RKO (cell line): ENCODE data around the gene C19orf73.

ENCODE experiments used
- DNase-seq: peaks from one replicate; pipeline ENCODE4 v3.0.0-alpha.2; 2016; ENCODE audit warnings: low spot score

C19orf73 gene

DNA sequence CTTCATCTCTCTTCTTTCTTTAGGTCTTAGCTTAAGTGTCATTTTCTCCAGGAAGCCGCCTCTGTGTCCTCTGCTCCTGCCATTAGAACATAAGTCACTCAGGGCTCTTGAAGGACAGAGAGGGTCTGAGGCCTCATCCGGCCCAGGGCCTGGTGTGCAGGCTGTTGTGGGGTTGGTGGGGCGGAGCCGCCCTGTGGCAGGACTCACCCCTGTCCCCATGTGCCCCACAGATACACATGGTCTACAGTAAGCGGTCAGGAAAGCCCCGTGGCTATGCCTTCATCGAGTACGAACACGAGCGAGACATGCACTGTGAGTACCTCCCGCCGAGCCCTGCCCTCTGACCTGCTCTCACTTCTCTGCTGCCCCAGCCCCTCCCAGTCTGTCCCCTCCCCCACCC, 17.8 kb downstream of the C19orf73 start:
- no peak for DNase-seq

DNA sequence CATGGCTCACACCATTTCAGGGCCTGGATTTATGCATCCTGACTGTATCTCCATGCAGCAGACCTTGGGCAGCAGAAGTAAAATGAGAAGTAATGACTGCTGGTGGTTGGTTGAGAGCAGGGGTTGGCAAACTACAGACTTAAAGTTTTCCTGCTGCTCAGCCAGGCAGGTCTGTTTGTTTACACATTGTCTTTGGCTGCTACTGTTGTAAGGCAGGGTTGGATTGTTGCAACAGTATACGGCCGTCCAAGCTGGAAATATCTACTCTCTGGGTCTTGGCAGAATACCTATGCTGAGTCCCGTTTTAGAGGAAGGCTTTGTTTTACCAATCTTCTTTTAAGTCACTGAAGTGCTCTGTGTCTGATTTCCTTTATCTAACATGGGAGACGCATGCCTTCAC, 20.1 kb downstream of the C19orf73 start:
- DNase-seq = no peak

- peak; percentile 78 for DNase-seq
Measured at GRCh38 chr19:49097453-49098288, 21.3 kb downstream of the C19orf73 start.

GRCh38 chr19:49094505-49095482, 24.1 kb downstream of the C19orf73 start:
- DNase-seq = no peak

- DNase-seq = no peak
Measured at GRCh38 chr19:49092686-49093085, 26.3 kb downstream of the C19orf73 start.

- DNase-seq = no peak
Measured at GRCh38 chr19:49091391-49092038, 27.4 kb downstream of the C19orf73 start.

DNA sequence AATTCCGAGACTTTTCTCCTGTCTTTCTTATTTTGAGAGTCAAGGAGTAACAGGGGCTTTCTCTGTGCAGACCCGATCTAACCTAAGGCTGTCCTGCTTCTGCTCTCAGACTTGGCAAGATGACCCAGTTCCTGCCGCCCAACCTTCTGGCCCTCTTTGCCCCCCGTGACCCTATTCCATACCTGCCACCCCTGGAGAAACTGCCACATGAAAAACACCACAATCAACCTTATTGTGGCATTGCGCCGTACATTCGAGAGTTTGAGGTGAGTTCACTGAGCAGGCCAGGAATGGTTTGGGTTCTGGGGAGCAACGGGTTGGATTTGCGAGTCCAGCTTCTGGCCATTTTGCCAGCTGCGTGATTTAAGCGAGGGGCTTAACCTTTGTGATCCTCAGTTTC, 32.6 kb downstream of the C19orf73 start:
- no peak for DNase-seq

DNA sequence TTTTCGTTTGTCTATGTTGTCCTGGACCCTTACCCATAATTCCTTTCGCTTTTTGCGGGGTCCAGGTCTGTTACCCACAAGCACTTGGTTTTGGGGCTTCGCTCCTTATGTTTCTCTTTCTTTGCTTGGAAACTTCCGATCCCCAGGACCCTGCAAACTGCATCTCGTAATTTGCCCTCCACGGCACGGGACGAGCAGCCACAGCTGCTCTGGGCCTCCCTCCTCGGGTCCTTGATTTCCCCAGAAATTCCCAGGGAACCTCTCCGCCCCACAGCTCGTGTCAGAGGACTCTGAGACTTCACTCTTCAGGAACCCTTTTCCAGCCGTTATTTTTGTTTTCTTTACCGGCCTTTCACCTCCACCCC, 33.1 kb downstream of the C19orf73 start:
- no peak for DNase-seq

- DNase-seq = peak; percentile 99
Measured at GRCh38 chr19:49085020-49085867, 33.7 kb downstream of the C19orf73 start, which contains the start of gene SNRNP70. Gene SNRNP70 (plus strand): TSS chr19:49085451. CDS start chr19:49086415, 964 bp downstream.

DNA sequence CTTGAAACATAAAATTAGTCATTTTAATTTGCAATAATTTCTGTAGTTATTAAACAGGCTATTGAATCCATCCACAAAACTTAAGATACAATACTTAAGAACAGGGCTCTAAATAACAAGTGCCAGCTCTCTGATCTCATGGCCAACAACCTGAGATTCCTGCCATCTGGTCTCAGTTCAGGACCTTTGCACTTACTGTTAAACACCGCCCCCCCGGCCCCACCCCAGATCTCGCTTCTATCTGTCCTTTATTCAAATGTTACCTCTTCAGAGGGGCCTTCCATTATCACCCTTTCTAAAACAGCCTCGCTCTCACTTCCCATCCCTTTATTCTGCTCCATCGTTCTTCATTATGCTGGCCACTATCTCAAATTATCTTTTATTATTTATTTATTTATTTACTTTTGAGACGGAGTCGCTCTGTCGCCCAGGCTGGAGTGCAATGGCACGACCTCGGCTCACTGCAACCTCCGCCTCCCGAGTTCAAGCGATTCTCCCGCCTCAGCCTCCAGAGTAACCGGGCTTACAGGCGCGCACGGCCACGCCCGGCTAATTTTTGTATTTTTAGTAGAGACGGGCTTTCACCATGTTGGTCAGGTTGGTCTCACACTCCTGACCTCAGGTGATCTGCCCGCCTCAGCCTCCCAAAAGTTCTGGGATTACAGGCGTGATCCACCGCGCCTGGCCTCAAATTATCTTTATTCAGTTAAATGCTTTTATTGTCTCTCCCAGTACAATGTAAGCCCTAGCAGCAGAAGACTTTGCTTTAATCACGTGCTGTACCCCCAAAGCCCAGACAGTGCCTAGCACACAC, 34.5 kb downstream of the C19orf73 start:
- no peak for DNase-seq

DNA sequence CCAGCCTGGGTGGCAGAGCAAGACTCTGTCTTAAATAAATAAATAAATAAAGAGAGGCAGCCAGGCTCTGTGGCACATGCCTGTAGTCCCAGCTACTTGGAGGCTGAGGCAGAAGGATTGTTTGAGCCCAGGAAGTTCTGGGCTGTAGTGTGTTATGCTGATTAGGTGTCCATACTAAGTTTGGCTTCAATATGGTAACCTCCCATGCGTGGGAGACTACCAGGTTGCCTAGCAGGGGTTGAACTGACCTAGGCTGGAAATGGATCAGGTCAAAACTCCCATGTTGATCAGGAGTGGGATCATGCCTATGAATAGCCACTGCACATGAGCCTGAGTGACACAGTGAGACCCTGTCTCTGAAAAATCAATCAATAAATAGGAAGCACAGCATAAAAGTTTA, 37.7 kb downstream of the C19orf73 start:
- no peak for DNase-seq

GRCh38 chr19:49080392-49080791, 38.6 kb downstream of the C19orf73 start:
- DNase-seq = no peak

DNA sequence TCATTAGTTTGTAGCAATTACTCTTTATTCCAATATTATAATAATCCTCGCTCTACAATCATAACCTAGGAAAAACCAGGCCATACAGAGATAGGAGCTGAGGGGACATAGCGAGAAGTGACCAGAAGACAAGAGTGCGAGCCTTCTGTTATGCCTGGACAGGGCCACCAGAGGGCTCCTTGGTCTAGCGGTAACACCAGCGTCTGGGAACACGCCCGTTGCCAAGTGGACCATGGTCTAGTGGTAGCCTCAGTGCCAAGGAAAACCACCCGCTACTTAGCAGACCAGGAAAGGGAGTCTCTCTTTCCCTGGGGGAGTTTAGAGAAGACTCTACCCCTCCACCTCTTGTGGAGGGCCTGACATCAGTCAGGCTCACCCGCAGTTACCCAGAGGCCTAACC, 44.1 kb downstream of the C19orf73 start:
- DNase-seq = peak; percentile 61

GRCh38 chr19:49073514-49074378, 45.2 kb downstream of the C19orf73 start:
- peak; percentile 44 for DNase-seq

GRCh38 chr19:49071860-49072547, 46.9 kb downstream of the C19orf73 start:
- DNase-seq = no peak

DNA sequence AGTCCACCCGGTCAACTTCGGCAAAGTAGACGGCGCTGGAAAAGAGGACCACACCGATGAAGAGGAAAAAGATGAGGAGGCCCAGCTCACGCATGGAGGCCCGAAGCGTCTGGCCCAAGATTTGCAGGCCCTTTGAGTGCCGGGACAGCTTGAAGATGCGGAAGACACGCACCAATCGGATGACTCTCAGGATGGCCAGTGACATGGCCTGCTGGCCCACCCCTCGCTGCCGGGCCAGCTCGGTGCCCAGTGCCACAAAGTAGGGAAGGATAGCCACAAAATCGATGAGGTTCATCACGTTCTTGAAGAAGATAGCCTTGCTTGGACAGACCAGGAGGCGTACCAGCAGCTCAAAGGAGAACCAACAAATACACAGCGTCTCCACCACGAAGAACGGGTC, 48.5 kb downstream of the C19orf73 start:
- no peak for DNase-seq

DNA sequence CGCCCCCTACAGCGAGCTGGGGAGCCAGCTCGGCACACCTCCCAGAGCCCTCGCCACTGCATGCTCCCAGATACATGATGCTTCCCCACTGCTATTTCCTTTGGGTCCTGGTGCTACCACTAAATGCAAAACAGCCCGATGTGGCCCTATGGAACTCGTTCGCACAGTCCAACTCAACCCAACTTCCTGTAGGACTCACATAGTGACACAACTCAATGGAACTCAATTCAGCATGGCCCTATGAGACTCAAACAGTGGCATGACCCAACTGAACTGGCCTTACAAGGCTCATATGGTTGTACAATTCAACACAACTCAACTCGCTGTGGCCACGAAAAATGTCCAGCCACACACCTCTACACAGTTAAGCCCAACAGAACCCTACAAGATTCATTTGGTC, 49.9 kb downstream of the C19orf73 start:
- DNase-seq = no peak
